NCI-H526 treated with DMSO at 0.1 percent for 48 hours (cell line): ENCODE measurements around the gene PHTF1.
"Not testable (repeated sequence)": the region's sequence is repeated elsewhere in the genome, so short reads cannot be mapped to it uniquely, and the experiment has no call there.

Source experiments
- DNase-seq: peaks from one replicate; lab custom pipeline; 2025; lab: John Stamatoyannopoulos, UW

The PHTF1 gene

DNA sequence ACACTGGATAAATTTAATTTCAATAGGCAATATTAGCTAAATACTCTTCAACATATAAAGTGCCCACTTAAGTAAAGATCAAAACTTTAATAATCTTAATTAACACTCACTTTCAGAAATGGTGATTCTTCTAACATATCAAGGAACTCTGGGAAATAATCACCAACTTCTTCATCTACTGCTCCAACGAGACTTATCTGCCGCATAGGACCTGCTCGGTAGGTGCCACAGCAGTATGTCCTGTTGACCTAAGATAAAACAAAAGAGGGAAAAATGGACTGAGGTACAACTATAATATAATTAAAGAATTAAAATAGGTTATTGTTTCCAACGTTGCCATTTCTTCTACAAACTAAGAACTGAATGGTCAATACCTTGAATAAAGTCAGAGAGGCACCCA, 18.3 kb upstream of the PHTF1 start:
- no peak for DNase-seq

- no peak for DNase-seq
These were observed 10.7 kb upstream of the PHTF1 start for GRCh38 chr1:113770031-113770430.

DNA sequence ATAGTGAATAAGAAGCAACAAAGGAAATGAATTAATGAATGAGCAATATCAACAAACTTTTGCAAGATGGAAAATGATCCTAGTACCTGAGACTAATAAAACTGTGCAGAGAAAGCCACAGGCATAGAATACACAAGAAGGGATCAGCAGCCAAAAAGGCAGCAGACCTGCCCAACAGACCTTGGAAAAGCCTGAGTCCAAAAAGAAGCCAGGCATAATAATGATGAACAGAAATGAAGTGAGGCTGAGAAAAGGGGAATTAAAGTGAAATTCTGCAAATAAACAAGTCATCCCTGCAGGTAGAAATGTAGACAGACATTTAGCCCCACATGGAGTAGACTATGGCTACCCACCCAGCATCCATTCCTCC, 10.3 kb upstream of the PHTF1 start:
- DNase-seq, result no peak

DNA sequence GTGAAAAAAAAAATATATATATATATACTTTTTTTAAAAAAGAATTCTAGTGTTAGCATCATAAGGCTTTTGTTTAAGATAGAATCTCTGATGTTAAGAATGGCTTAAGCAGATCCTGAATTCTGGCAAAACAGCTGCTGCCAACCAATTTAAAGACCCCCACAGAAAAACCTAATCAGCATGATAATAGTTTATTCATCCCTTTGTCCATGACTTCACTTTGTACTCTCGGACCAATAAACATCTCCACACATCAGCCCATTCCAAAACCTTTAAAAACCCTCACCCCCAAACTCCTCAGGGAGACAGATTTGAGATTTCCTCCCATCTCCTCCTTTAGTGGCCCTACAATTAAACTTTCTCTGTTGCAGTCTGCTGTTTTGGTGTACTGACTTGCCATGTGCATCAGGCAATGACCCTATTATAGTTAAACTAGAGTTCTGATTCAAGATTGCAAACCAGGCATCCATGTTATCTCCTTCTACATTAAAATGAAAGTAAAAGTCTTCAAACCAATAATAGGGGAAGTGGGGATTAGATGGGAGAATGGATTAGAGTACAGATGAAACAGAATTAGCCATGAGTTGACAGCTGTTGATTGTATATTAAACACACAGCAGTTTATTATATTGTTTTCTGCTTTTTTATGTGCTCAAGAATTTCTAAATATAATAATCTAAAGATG, 9.8 kb upstream of the PHTF1 start:
- no peak for DNase-seq

GRCh38 chr1:113765306-113766230, 6.3 kb upstream of the PHTF1 start:
- DNase-seq, result no peak

GRCh38 chr1:113763661-113764060, 4.4 kb upstream of the PHTF1 start:
- DNase-seq, result no peak

DNA sequence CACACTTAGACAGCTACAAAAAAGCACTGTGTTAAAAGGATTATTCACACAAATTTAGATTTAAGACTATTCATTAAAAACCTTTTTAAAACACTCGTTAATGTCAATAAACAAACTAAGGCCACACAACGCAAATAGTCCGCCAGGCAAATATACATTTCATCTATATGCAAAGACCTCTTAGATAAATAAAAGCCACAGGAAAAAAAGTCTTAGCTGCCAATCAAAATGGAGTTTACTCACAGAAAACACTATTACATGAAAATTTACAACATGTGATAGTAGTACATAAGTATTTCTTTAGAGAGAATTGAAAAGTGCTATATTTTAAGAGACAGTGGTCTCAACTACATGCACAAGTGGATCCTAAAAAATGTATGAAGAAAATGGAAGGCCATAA, 2.7 kb upstream of the PHTF1 start:
- peak; percentile 66 for DNase-seq

- DNase-seq, result no peak
These were observed 1.1 kb upstream of the PHTF1 start for GRCh38 chr1:113760102-113761080.

DNA sequence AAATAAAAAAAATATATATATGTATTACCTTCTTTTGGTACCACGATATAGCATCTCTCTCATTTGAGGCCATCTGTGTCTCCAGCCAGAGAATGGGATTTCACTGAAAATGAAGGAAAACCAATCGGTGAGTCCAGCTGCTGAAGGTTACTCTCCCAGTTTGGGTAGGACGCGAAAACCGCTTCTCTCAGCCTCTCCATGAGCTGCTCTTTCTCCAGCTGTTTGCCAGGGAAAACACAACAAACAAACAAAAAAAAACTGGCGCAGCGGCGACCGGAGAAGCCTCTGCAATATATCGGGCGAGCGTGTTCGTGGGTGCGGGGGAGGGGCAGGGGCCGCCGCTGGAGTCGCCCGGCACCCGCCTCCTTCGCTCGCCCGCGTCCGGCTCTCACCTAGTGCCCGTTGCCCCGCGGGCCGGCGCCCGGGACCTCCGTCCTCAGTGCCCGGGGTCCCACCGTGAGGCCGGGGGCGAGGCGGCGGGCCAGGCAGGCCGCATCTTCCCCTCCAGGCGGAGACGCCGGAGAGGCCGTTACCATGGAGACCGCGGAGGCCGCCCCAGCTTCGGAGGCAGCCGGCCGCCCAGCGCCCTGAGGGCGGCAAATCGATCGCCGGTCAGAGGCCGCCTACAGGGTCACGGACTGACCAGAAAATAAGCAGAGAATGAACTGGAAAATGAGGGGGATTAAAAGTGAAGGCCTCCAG, 504 bp downstream of the PHTF1 start:
- peak; percentile 36 for DNase-seq

DNA sequence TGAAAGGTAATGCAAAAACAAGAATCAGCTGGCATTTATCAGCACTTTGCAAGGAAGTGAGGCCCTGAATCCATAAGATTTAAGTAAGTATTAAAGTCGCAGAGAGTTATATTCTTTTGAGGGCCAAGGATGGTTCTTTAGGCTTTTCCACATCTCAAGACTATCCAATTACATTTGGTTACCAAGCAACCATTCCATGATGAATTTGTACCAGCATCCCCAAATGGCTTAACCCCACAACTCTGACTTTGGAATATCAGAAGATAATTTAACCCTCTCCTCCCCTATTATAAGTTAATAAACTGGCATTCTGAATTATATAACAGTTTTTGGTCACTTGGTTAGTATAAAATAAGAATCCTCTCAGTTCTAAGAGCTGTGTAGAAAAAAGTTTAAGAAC, 2.8 kb downstream of the PHTF1 start:
- DNase-seq, result no peak

GRCh38 chr1:113753333-113753732, 6.0 kb downstream of the PHTF1 start:
- not testable (repeated sequence) for DNase-seq

GRCh38 chr1:113751516-113751915, 7.8 kb downstream of the PHTF1 start:
- no peak for DNase-seq

DNA sequence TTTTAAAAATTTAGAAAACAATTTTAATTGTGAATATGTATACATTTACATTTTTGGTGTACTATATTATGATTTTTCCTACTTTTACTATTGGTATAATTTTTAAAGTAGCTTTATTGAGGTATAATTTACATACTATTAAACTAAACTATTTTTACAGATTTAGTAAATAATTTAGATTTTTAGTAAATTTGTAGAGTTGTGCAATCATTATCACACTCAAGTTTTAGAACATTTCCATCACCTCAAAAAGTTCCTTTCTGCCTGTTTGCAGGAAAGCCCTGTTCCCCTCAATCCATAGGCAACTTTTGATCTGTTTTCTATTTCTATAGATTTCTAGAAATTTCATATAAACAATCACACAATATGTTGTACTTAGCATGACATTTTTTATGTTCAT, 8.2 kb downstream of the PHTF1 start:
- DNase-seq, result no peak

DNA sequence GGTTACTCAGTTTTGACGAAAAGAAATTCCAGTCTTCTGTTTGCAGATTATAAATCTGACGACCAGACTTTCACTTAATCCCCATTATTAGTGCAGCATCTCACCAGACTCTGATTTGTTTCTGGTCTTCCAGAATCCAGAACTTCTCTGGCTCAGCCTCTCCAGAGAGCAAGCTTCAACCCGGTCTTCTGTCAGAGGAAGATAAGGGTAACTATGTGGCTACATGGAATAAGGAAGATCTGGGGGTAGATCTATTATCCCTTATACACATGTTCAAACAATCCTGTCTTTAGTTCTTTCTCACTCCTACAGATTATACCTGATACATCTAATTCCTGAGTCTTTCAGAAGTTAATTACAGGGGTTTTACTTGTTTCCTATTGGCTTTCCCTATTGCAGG, 9.9 kb downstream of the PHTF1 start:
- no peak for DNase-seq

DNA sequence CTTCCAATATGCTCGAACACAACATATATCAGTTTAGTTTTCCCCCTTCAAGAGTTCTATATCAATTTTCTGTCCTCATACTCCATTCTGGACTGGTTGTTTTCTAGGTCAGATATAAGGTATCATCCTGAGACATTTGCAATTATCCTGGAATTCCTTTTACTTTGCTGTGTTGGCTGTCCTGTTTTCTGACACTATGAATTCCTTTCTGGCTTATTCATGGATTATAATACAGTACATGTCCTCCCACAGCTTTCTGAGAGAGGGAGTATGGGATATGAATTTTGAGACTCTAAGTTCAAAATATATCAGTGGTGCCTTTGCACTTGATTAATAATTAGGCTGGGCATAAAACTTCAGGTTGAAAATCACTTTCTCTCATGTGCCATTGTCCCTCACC, 11.9 kb downstream of the PHTF1 start:
- DNase-seq, result no peak

DNA sequence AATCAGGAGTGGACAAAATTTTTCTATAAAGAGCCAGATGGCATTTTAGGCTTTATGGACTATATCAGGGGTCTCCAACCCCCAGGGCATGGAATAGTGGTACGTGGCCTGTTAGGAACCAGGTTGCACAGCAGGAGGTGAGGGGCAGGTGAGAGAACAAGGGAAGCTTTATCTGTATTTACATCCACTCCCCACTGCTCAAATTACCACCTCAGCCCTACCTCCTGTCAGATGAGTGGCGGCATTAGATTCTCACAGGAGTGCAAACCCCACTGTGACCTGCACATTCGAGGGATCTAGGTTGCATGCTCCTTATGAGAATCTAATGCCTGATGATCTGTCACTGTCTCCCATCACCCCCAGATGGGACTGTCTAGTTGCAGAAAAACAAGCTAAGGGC, 13.9 kb downstream of the PHTF1 start:
- no peak for DNase-seq

DNA sequence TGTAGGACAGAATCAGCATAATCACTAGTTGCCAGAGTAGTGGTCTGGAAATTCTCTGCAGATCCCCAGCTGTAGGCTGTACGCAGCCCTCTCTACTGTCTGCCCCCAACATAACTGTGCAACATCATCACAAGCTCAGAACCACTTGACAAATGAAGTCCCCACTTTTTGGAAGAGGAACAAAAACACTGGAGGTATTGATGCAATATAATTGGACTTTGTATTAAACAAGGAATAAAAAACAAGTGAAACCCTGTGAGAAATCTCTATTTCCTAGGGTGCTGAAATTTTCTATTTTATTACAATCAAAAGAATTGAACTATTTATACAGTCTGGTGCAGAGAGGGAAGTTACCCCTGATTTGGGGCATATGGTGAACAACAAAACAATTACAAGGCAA, 15.2 kb downstream of the PHTF1 start:
- DNase-seq, result no peak

DNA sequence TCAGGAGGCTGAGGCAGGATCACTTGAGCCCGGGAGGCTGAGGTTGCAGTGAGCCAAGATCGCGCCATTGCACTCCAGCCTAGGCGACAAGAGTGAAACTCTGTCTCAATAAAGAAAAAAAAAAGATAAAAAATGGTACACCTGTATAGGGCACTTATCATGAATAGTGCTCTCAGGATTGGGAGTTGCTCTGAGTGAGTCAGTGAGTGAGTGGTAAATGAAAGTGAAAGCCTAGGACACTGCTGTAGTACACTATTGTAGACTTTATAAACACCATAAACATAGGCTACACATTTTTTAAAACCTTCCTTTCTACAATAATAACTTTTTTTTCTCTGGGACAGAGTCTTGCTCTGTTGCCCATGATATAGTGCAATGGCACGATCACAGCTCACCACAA, 16.8 kb downstream of the PHTF1 start:
- DNase-seq, result no peak

DNA sequence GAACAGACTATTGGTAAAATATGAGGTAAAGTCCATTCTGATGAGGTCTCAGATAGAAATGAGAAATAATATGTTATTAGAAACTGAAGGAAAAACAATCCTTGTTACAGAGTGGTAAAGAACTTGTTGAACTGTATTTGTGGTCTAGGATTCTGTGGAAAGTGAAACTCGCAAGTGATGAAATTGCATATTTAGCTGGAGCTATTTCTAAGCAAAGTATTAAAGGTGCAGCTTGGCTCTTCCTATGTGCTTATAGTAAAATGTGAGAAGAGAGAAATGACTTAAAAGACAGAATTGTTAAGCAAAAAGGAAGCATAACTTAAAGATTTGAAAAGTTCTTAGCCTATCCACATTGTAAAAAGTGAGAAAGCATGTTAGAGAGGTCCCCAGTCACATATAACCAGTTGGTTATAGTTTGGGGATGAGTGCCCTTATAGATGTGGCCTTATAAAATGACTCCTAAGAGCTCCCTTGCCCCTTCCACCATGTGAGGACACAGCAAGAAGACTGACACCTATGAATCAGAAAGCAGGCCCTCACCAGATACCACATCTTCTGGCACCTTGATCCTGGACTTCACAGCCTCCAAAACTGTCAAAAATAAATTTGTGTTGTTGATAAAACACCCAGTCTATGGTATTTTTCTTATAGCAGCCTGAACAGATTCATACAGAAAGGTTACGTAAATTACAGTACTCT, 24.8 kb downstream of the PHTF1 start:
- DNase-seq, result no peak

DNA sequence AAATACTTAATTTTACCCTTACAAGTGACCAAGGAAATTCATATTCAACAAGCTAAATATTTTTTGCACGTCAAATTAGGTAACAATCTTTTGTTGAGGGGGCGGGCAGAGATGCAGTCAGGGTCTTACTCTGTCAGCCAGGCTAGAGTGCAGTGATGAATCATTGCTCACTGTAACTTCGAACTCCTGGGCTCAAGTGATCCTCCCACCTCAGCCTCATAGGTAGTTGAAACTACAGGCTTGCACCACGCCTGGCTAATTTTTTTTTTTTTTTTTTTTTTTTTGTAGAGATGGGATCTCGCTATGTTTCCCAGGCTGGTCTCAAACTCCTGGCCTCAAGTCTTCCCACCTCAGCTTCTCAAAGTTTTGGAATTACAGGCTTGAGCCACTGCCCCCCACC, 26.5 kb downstream of the PHTF1 start:
- no peak for DNase-seq

- DNase-seq, result no peak
These were observed 38.3 kb downstream of the PHTF1 start for GRCh38 chr1:113721010-113721409.
